Fibroblast of the aortic adventitia (primary cell): ENCODE results near the gene ARHGAP19. TPM values are rescaled to one million over a fixed set of nuclear protein-coding genes. Genes with fewer than 3 reads are reported as not detected.
A peak's percentile ranks its signal among the peaks of the same experiment; 100 is the strongest.

ENCODE experiments used
- DNase-seq: peaks from one replicate; pipeline ENCODE4 v3.0.0-alpha.2; 2010; ENCODE audit warnings: low read depth
- H3K4me3 ChIP-seq: 2 replicates; pipeline ENCODE4 v1.5.1; 2011; ENCODE audit warnings: low read depth, mild to moderate bottlenecking, control low read depth, low read length, moderate library complexity
- CTCF ChIP-seq: IDR thresholded peaks from 2 replicates; pipeline ENCODE4 v1.5.1; 2011; ENCODE audit warnings: mild to moderate bottlenecking, low read length, control low read depth, inconsistent platforms; ENCODE audit not compliant: insufficient read depth
- total RNA-seq: library from RNA; depleted of rRNA; stranded (reverse); fragments of >200 nt; gene quantifications from 2 replicates; pipeline ENCODE4 v1.2.3, GENCODE V29; 2012; ENCODE audit warnings: low replicate concordance

The ARHGAP19 gene
- total RNA-seq, 1 donor, result 10.8 TPM

- no peak overlapping the region for H3K4me3 ChIP-seq
- TF ChIP-seq CTCF, result no peak
- DNase-seq, result no peak
Observed at GRCh38 chr10:97228775-97229157, 63.7 kb downstream of the ARHGAP19 start.

DNA sequence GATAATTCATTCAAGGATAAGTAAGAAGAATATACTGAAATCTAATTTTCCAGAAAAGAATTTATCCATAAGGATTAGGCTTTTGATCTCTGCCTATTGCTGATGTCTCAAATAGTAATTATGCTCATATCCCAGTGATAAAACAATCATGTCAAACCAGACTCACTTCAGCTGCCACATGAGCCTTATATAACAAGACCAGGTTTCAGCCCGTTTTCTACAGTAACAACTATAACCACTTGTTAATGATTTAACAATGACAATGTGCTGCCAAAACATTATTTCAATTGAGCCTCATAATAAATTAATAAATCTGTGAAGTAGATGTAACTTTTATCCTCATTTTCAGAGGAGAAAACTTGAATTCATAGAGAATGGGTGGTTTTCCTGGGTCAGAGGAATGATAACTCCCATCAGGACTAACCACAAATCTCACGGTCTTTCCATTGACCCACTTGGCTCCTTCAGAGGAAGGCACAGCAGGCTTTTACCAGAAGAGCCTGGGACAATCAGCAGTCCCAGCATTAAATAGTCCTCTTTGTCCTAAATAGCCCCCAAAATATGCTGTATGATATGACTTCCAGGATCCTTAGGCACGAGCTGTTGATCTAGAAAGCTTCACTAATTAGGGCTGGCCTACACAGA lies 64.2 kb downstream of the ARHGAP19 start:
- DNase-seq, result no peak
- TF ChIP-seq CTCF, result no peak
- no peak overlapping the region for H3K4me3 ChIP-seq

DNA sequence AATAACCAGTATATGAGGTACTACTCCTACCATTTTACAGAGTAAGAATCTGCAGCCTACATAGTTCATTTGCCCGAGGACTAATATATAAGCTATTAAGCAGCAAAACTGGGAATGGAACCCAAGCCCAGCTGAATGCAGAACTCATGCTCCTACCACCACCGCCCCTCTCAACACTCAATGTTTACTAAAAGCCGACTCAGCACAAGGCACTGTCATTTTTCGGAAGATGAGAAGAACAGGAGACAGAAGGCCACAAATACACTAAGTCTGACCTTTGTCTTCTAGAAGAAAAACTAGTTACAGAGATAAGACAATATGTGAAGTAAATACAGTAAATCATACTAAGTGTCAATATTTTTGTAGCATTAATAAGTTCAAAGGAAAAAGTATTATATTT lies 66.0 kb downstream of the ARHGAP19 start:
- no peak overlapping the region for H3K4me3 ChIP-seq
- no peak for TF ChIP-seq CTCF

DNA sequence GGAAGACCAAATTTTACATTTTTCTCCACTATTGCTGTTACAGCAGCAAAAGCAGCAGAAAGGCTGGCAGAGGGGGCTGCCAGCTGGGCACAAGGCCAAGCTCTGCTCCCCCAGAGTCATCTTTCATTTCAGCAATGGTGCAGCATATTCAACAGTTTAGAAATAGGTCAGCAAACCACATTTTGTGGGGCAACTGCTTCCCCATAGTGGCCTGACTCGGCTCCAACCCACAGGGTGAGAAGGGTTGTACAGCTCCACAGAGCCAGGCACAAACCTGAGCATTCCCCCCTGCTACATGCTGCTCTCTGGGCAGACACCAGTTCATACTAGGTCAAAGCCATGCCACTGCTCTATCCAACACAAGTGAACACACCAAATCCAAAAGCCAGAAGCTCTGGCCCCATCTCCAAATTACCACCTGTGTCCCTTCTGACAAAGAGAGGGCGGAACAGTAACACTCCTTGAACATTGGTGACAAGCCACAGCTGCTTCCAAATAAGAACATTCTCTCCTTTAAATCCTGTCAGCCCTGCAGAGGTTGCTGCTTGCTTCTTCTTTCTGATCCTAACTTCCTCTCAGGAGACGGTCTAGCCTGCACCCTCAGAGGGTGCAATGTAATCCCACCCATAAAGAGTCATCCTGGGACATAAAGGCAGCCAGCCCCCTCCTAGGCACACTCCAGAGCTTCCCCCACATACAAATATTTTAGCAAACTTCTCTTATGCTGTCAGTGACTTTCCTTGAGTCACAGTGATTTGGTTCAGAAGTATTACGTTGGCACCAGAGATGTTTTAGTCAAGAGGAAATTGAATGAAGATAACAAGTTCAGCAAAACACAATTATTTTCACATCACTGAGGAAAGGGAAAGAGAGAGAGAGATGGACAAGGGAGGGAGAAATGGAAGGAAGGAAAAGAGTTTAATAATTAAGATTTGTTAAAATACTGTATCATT lies 67.7 kb downstream of the ARHGAP19 start:
- DNase-seq, result peak; percentile 62
- no peak overlapping the region for H3K4me3 ChIP-seq
- TF ChIP-seq CTCF, result no peak

More for the DNA sequence above, 66.0 kb downstream of the ARHGAP19 start:
- DNase-seq, result no peak

GRCh38 chr10:97222326-97222961 lies 70.0 kb downstream of the ARHGAP19 start:
- no peak overlapping the region for H3K4me3 ChIP-seq
- no peak for DNase-seq
- TF ChIP-seq CTCF, result no peak

DNA sequence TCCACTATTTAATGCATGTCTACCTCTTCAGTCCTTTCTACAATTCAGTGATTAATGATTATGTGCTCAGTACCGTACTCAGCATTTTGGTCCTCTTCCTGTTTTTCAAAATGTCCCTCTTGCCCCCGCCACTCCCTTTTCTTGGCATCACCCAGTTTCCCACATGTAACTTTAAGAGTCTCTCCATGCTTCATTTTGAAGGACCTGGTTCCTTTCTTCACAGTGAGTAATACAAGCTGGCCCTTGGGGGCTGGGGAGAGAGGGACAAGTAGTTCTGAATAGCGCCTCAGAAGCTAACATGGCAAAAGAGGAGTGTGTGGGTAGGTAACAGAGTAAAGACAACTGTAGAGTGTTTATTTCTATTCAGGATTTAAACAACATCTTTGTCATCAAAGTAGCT lies 72.1 kb downstream of the ARHGAP19 start:
- H3K4me3 ChIP-seq, result no peak overlapping the region
- no peak for DNase-seq
- TF ChIP-seq CTCF, result no peak
